Brain microvascular endothelial cell (primary cell): Measurements from ENCODE around the gene AMER3.

ENCODE experiments used
- DNase-seq: peaks from one replicate; pipeline ENCODE4 v3.0.0-alpha.2; 2020
- H3K27ac ChIP-seq: fragments of 250-450 bp; sonication (Bioruptor Pico); 2 replicates; pipeline ENCODE4 v1.5.1; 2020; ENCODE audit warnings: mild to moderate bottlenecking, moderate library complexity
- H3K27me3 ChIP-seq: fragments of 250-450 bp; sonication (Bioruptor Pico); replicated peaks from 2 replicates; pipeline ENCODE4 v1.5.1; 2020; ENCODE audit warnings: mild to moderate bottlenecking
- H3K36me3 ChIP-seq: fragments of 250-450 bp; sonication (Bioruptor Pico); replicated peaks from 2 replicates; pipeline ENCODE4 v1.5.1; 2020; ENCODE audit warnings: mild to moderate bottlenecking
- H3K4me3 ChIP-seq: 2 replicates; pipeline ENCODE4 v1.5.1; 2011; ENCODE audit warnings: low read depth, mild to moderate bottlenecking, control low read depth, low read length, moderate library complexity
- CTCF ChIP-seq: IDR thresholded peaks from 2 replicates; pipeline ENCODE4 v1.5.1; 2011; ENCODE audit warnings: low read depth, mild to moderate bottlenecking, moderate library complexity, low read length, control low read depth, inconsistent platforms; ENCODE audit errors: missing control alignments
- in situ Hi-C: cut with HindIII; loops from 2 replicates; pipeline ENCODE4 v1.10.0; 2017; ENCODE audit warnings: low sequenced_read_pairs, low pct_ligation_motif_present

The AMER3 gene

DNA sequence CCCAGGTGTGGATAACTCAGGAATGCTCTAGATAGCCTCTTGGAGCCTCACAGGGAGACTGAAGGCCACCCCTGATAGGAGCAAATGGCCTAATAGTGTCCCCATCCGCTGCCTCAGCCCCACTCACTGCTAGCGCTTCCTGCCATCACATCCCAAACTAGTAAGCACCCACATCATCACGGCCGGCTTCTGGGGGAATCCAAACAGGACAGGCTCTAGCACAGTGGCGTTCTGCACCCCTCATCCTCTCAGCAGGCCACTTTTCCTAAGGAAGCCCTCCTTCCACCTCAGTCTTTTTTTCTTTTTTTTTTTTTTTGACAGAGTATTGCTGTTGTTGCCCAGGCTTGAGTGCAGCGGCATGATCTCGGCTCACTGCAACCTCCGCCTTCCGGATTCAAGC is 6.3 kb upstream of the AMER3 start:
- no peak overlapping the region for H3K4me3 ChIP-seq
- TF ChIP-seq CTCF, result no peak
- no peaks in the 10 kb centered on the region for H3K36me3 ChIP-seq
- H3K27me3 ChIP-seq, result no peaks in the 10 kb centered on the region
- no peak for DNase-seq
- in situ Hi-C loops, result no loop called here
- no peak overlapping the region for H3K27ac ChIP-seq

GRCh38 chr2:130749641-130750040 is 5.7 kb upstream of the AMER3 start:
- TF ChIP-seq CTCF, result no peak
- Histone ChIP-seq H3K4me3 (no peak overlapping the region), H3K36me3 (no peaks in the 10 kb centered on the region), H3K27ac (no peak overlapping the region), H3K27me3 (no peaks in the 10 kb centered on the region)
- in situ Hi-C loops, result no loop called here
- no peak for DNase-seq

- in situ Hi-C loops, result no loop called here
- no peak for TF ChIP-seq CTCF
- H3K4me3 ChIP-seq, result no peak overlapping the region
- H3K27me3 ChIP-seq, result peaks cover 15% of the 10 kb centered on the region
- H3K27ac ChIP-seq, result no peak overlapping the region
- H3K36me3 ChIP-seq, result no peaks in the 10 kb centered on the region
- DNase-seq, result no peak
Observed at GRCh38 chr2:130754811-130755210, 529 bp upstream of the AMER3 start.

GRCh38 chr2:130756053-130756873 is 923 bp downstream of the AMER3 start:
- in situ Hi-C loops, result no loop called here
- TF ChIP-seq CTCF, result no peak
- no peaks in the 10 kb centered on the region for H3K36me3 ChIP-seq
- no peak overlapping the region for H3K27ac ChIP-seq
- no peak overlapping the region for H3K4me3 ChIP-seq
- DNase-seq, result no peak
- peaks cover 15% of the 10 kb centered on the region for H3K27me3 ChIP-seq

GRCh38 chr2:130756874-130757668 is 1.7 kb downstream of the AMER3 start:
- no peak overlapping the region for H3K27ac ChIP-seq
- no peaks in the 10 kb centered on the region for H3K36me3 ChIP-seq
- no peak for DNase-seq
- in situ Hi-C loops, result no loop called here
- H3K4me3 ChIP-seq, result no peak overlapping the region
- no peak for TF ChIP-seq CTCF
- H3K27me3 ChIP-seq, result peaks cover 15% of the 10 kb centered on the region
